Measurements from ENCODE around the gene ZIC4. TPM values are rescaled to one million over a fixed set of nuclear protein-coding genes. Genes with fewer than 3 reads are reported as not detected.

ZIC4 gene
- total RNA-seq, 2 donors from 2014 or later = not detected

GRCh38 chr3:147402159-147402558 is 4.2 kb downstream of the ZIC4 start:
- H3K27ac ChIP-seq = no peak overlapping the region
- WGBS = 24% methylated on average over 5 of the region's 5 CpGs

DNA sequence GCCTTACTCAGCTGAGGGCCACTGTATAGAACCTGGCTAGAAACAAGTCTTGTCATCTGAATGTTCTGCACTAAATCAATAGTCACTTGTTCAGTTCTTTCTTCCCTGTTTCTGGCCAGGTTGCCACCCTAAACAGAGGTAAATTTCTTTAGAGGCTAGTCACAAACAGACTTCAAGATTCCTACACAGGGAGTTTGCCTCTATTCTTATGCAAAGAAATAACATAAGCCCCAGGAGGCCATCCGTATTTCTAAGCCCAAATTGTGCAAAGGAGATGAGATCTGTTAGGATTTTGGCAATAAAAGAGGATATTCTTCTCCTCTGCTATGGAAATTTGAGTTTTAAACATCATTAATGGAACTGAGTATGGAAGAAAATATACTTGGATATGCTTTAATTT is 4.9 kb downstream of the ZIC4 start:
- intact Hi-C loops (cut with DNase I) = no loop called here
- no peaks in the 10 kb centered on the region for H3K9me3 ChIP-seq
- no peak for TF ChIP-seq POLR2A (IDR thresholded peaks at IDR 0.05)
- TF ChIP-seq POLR2AphosphoS5 (IDR thresholded peaks at IDR 0.05) = no peak
- TF ChIP-seq, protein P1, sequence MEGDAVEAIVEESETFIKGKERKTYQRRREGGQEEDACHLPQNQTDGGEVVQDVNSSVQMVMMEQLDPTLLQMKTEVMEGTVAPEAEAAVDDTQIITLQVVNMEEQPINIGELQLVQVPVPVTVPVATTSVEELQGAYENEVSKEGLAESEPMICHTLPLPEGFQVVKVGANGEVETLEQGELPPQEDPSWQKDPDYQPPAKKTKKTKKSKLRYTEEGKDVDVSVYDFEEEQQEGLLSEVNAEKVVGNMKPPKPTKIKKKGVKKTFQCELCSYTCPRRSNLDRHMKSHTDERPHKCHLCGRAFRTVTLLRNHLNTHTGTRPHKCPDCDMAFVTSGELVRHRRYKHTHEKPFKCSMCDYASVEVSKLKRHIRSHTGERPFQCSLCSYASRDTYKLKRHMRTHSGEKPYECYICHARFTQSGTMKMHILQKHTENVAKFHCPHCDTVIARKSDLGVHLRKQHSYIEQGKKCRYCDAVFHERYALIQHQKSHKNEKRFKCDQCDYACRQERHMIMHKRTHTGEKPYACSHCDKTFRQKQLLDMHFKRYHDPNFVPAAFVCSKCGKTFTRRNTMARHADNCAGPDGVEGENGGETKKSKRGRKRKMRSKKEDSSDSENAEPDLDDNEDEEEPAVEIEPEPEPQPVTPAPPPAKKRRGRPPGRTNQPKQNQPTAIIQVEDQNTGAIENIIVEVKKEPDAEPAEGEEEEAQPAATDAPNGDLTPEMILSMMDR (IDR thresholded peaks at IDR 0.05) = no peak
- no peak overlapping the region for H3K27ac ChIP-seq
- no peak overlapping the region for H3K4me3 ChIP-seq
- H3K4me1 ChIP-seq (replicated peaks) = no peaks in the 10 kb centered on the region
- WGBS = 19% methylated on average over 1 of the region's 1 CpG
- no peaks in the 10 kb centered on the region for H3K36me3 ChIP-seq
- H3K27me3 ChIP-seq (replicated peaks; ENCODE audit: insufficient read depth) = peaks cover 42% of the 10 kb centered on the region
- no peak for DNase-seq (ENCODE audit: low spot score)

More at GRCh38 chr3:147402159-147402558, 4.2 kb downstream of the ZIC4 start:
- H3K27me3 ChIP-seq (replicated peaks; ENCODE audit: insufficient read depth) = peaks cover 39% of the 10 kb centered on the region
- H3K4me1 ChIP-seq (replicated peaks) = no peaks in the 10 kb centered on the region
- no peaks in the 10 kb centered on the region for H3K36me3 ChIP-seq
- no peaks in the 10 kb centered on the region for H3K9me3 ChIP-seq
- DNase-seq (ENCODE audit: low spot score) = no peak
- TF ChIP-seq, protein P1 (IDR thresholded peaks at IDR 0.05) = no peak
- no peak for TF ChIP-seq POLR2AphosphoS5 (IDR thresholded peaks at IDR 0.05)
- TF ChIP-seq POLR2A (IDR thresholded peaks at IDR 0.05) = no peak
- H3K4me3 ChIP-seq = no peak overlapping the region
- intact Hi-C loops (cut with DNase I) = no loop called here

- 38% methylated on average over 1 of the region's 1 CpG for WGBS
- Histone ChIP-seq H3K36me3 (no peaks in the 10 kb centered on the region), H3K4me3 (no peak overlapping the region), H3K27ac (no peak overlapping the region), H3K4me1 (replicated peaks) (no peaks in the 10 kb centered on the region), H3K27me3 (replicated peaks; ENCODE audit: insufficient read depth) (peaks cover 45% of the 10 kb centered on the region), H3K9me3 (no peaks in the 10 kb centered on the region)
- intact Hi-C loops (cut with DNase I) = no loop called here
- no peak for DNase-seq (ENCODE audit: low spot score)
- TF ChIP-seq POLR2A (IDR thresholded peaks at IDR 0.05) = no peak
- TF ChIP-seq, protein P1 (IDR thresholded peaks at IDR 0.05) = no peak
- no peak for TF ChIP-seq POLR2AphosphoS5 (IDR thresholded peaks at IDR 0.05)
Measured at GRCh38 chr3:147400999-147401398, 5.3 kb downstream of the ZIC4 start.

DNA sequence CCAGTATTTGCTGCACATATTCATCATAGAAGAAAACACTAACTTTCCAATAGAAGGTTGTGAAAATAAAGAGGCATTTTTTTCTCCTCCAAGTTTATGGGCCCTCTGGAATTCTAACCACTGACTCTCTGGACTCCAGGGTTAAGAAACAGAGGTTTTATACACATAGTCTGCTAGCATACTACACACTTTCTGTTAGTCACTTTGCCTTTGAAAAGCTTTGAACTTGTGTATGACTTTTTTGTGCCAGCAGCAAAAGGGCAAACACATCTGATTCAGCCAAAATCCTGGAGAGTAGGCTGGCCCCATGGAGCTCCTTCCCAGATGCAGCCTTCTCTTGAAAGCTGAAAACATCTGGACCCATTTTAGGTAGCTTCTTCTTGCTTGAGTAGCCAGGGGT is 6.2 kb downstream of the ZIC4 start:
- H3K9me3 ChIP-seq = no peaks in the 10 kb centered on the region
- intact Hi-C loops (cut with DNase I) = no loop called here
- H3K27me3 ChIP-seq (replicated peaks; ENCODE audit: insufficient read depth) = peaks cover 45% of the 10 kb centered on the region
- DNase-seq (ENCODE audit: low spot score) = no peak
- no peak overlapping the region for H3K4me3 ChIP-seq
- H3K4me1 ChIP-seq (replicated peaks) = no peaks in the 10 kb centered on the region
- TF ChIP-seq POLR2AphosphoS5 (IDR thresholded peaks at IDR 0.05) = no peak
- no peak for TF ChIP-seq POLR2A (IDR thresholded peaks at IDR 0.05)
- TF ChIP-seq, protein P1 (IDR thresholded peaks at IDR 0.05) = no peak
- no peak overlapping the region for H3K27ac ChIP-seq
- no peaks in the 10 kb centered on the region for H3K36me3 ChIP-seq

- Histone ChIP-seq H3K27ac (no peak overlapping the region), H3K9me3 (no peaks in the 10 kb centered on the region), H3K4me1 (replicated peaks) (no peaks in the 10 kb centered on the region), H3K36me3 (no peaks in the 10 kb centered on the region), H3K27me3 (replicated peaks; ENCODE audit: insufficient read depth) (peaks cover 42% of the 10 kb centered on the region), H3K4me3 (no peak overlapping the region)
- 48% methylated on average over 2 of the region's 2 CpGs for WGBS
- intact Hi-C loops (cut with DNase I) = no loop called here
- no peak for TF ChIP-seq POLR2A (IDR thresholded peaks at IDR 0.05)
- TF ChIP-seq, protein P1 (IDR thresholded peaks at IDR 0.05) = no peak
- no peak for DNase-seq (ENCODE audit: low spot score)
Measured at GRCh38 chr3:147398813-147399534, 7.4 kb downstream of the ZIC4 start.

All from prostate gland (tissue), 2 donors.